ENCODE measurements around the gene PTTG1IP. TPM values are rescaled to one million over a fixed set of nuclear protein-coding genes. Genes with fewer than 3 reads are reported as not detected.
A peak's percentile ranks its signal among the peaks of the same experiment; 100 is the strongest.

Gene PTTG1IP
- total RNA-seq, 1 donor from 2014 or later = 240 TPM

DNA sequence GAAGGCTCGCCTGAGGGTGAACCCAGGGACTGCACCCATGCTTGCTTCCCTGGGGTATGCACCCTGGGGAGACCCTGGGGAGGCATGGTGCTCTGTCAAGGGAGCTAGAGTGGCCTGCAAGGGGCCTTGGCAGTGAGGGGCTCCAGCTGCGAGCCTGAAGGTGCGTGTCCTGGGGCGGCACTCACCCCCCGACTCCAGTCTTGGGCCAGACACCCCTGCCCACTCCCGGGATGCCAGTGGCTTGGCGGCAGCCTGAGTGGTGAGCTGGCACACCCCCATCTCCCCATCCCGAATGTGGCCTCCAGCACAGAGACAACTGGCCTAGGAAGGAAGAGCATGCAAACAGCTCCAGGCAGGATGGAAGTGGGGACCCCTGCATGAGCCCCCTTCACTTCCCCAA is 58.3 kb downstream of the PTTG1IP start:
- no peaks in the 10 kb centered on the region for H3K27me3 ChIP-seq (ENCODE audit: insufficient read depth, low read length)
- H3K4me2 ChIP-seq (ENCODE audit: low read length) = no peak overlapping the region
- peaks cover 72% of the 10 kb centered on the region for H4K20me1 ChIP-seq (ENCODE audit: insufficient read depth, low read length)
- H3K9me3 ChIP-seq (ENCODE audit: insufficient read depth, low read depth, low read length) = peaks cover 2% of the 10 kb centered on the region
- peaks cover 9% of the 10 kb centered on the region for H3K9me3 Mint-ChIP-seq (ENCODE audit: unreplicated experiment)
- H3K4me3 Mint-ChIP-seq (ENCODE audit: unreplicated experiment) = no peak overlapping the region
- FAIRE-seq (no peak), DNase-seq (ENCODE audit: low read depth) (no peak)
- H3K4me3 ChIP-seq (ENCODE audit: insufficient read depth, low read depth, low read length) = no peak overlapping the region
- peaks cover 5% of the 10 kb centered on the region for H3K4me1 Mint-ChIP-seq (ENCODE audit: low read depth, unreplicated experiment)
- peaks cover 2% of the 10 kb centered on the region for H3K27me3 Mint-ChIP-seq (ENCODE audit: low read depth, unreplicated experiment)
- TF ChIP-seq, protein P1, sequence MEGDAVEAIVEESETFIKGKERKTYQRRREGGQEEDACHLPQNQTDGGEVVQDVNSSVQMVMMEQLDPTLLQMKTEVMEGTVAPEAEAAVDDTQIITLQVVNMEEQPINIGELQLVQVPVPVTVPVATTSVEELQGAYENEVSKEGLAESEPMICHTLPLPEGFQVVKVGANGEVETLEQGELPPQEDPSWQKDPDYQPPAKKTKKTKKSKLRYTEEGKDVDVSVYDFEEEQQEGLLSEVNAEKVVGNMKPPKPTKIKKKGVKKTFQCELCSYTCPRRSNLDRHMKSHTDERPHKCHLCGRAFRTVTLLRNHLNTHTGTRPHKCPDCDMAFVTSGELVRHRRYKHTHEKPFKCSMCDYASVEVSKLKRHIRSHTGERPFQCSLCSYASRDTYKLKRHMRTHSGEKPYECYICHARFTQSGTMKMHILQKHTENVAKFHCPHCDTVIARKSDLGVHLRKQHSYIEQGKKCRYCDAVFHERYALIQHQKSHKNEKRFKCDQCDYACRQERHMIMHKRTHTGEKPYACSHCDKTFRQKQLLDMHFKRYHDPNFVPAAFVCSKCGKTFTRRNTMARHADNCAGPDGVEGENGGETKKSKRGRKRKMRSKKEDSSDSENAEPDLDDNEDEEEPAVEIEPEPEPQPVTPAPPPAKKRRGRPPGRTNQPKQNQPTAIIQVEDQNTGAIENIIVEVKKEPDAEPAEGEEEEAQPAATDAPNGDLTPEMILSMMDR (IDR thresholded peaks at IDR 0.05; ENCODE audit: insufficient read depth, low read depth, low read length) = no peak
- no peak for TF ChIP-seq EZH2 (IDR thresholded peaks at IDR 0.05; ENCODE audit: insufficient read depth, low read length)
- H3K27ac ChIP-seq (ENCODE audit: low read depth, low read length) = no peak overlapping the region
- H3K79me2 ChIP-seq (ENCODE audit: insufficient read depth, low read length) = peaks cover 73% of the 10 kb centered on the region
- H3K36me3 Mint-ChIP-seq (ENCODE audit: low read depth, unreplicated experiment) = peaks cover 9% of the 10 kb centered on the region
- H3K36me3 ChIP-seq (ENCODE audit: insufficient read depth, low read length) = no peaks in the 10 kb centered on the region
- no peak overlapping the region for H3K27ac Mint-ChIP-seq (ENCODE audit: unreplicated experiment)
- H3K4me1 ChIP-seq (ENCODE audit: insufficient read depth, low read length) = no peaks in the 10 kb centered on the region
- H3K9ac ChIP-seq (ENCODE audit: low read length) = no peak overlapping the region
- no peak overlapping the region for H2AFZ ChIP-seq (ENCODE audit: low read depth, low read length)

DNA sequence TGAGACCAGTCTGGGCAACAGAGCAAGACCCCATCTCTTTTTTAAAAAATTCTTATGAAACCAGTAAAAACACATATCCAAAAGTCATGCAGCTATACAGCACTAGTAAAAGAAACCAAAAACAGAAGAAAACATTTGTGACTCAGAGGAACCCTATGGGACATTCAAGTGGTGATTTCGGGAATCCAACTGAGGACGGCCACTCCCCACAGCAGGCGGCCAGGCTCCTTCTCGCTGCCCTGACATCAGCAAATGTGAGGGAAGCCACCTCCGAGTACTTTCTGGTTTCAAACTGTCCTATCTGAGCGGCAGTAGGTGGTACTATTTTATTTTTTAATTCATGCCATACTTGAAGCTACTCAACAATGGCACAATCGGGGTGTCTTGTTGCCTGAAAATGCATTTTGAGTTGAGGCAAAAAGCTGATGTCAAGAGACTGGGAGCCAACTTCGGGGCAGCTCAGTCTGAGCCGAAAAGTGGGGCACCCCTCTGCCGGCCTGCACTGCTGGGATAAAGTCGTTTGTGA is 58.9 kb downstream of the PTTG1IP start:
- peaks cover 80% of the 10 kb centered on the region for H3K79me2 ChIP-seq (ENCODE audit: insufficient read depth, low read length)
- Mint-ChIP-seq H3K9me3 (ENCODE audit: unreplicated experiment) (peaks cover 2% of the 10 kb centered on the region), H3K4me1 (ENCODE audit: low read depth, unreplicated experiment) (peaks cover 5% of the 10 kb centered on the region)

DNA sequence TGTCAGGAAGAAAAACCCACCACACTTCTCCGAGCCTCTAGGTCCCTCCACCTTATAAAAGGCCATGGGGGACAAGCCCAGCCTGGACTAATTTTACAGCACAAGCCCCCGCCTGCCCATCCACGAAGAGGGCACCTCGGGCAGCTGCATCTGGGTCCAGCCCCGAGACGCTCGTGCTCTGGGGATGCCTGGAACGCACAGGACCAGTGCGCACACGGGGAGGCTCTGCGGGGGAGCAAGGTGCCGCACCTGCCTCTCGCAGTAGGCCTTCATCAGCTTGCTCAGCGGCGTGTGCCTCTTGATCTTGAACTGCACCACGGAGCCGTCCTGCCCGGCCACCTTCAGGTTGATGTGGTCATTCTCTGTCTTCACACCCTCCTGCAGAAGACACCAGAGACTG is 59.8 kb downstream of the PTTG1IP start:
- peaks cover 87% of the 10 kb centered on the region for H3K79me2 ChIP-seq (ENCODE audit: insufficient read depth, low read length)
- peaks cover 86% of the 10 kb centered on the region for H4K20me1 ChIP-seq (ENCODE audit: insufficient read depth, low read length)
- TF ChIP-seq, protein P1 (IDR thresholded peaks at IDR 0.05; ENCODE audit: insufficient read depth, low read depth, low read length) = no peak
- no peak for TF ChIP-seq EZH2 (IDR thresholded peaks at IDR 0.05; ENCODE audit: insufficient read depth, low read length)
- DNase-seq (ENCODE audit: low read depth) (no peak), FAIRE-seq (no peak)
- H3K27me3 Mint-ChIP-seq (ENCODE audit: low read depth, unreplicated experiment) = peaks cover 6% of the 10 kb centered on the region
- no peaks in the 10 kb centered on the region for H3K27me3 ChIP-seq (ENCODE audit: insufficient read depth, low read length)
- H3K9me3 ChIP-seq (ENCODE audit: insufficient read depth, low read depth, low read length) = no peaks in the 10 kb centered on the region
- peaks cover 7% of the 10 kb centered on the region for H3K36me3 ChIP-seq (ENCODE audit: insufficient read depth, low read length)
- H3K4me3 Mint-ChIP-seq (ENCODE audit: unreplicated experiment) = no peak overlapping the region
- H3K4me1 ChIP-seq (ENCODE audit: insufficient read depth, low read length) = no peaks in the 10 kb centered on the region
- no peak overlapping the region for H3K4me3 ChIP-seq (ENCODE audit: insufficient read depth, low read depth, low read length)
- no peaks in the 10 kb centered on the region for H3K9me3 Mint-ChIP-seq (ENCODE audit: unreplicated experiment)
- H3K4me2 ChIP-seq (ENCODE audit: low read length) = no peak overlapping the region
- H3K9ac ChIP-seq (ENCODE audit: low read length) = no peak overlapping the region
- H3K27ac Mint-ChIP-seq (ENCODE audit: unreplicated experiment) = no peak overlapping the region
- H3K4me1 Mint-ChIP-seq (ENCODE audit: low read depth, unreplicated experiment) = peaks cover 5% of the 10 kb centered on the region
- peaks cover 6% of the 10 kb centered on the region for H3K36me3 Mint-ChIP-seq (ENCODE audit: low read depth, unreplicated experiment)
- H2AFZ ChIP-seq (ENCODE audit: low read depth, low read length) = no peak overlapping the region
- no peak overlapping the region for H3K27ac ChIP-seq (ENCODE audit: low read depth, low read length)

More for the DNA sequence above, 58.9 kb downstream of the PTTG1IP start:
- no peak overlapping the region for H3K9ac ChIP-seq (ENCODE audit: low read length)
- H4K20me1 ChIP-seq (ENCODE audit: insufficient read depth, low read length) = peaks cover 78% of the 10 kb centered on the region
- no peaks in the 10 kb centered on the region for H3K9me3 ChIP-seq (ENCODE audit: insufficient read depth, low read depth, low read length)
- no peak for TF ChIP-seq EZH2 (IDR thresholded peaks at IDR 0.05; ENCODE audit: insufficient read depth, low read length)
- TF ChIP-seq, protein P1 (IDR thresholded peaks at IDR 0.05; ENCODE audit: insufficient read depth, low read depth, low read length) = no peak
- H2AFZ ChIP-seq (ENCODE audit: low read depth, low read length) = no peak overlapping the region
- Mint-ChIP-seq H3K27ac (ENCODE audit: unreplicated experiment) (peak overlapping the region; percentile 34), H3K27me3 (ENCODE audit: low read depth, unreplicated experiment) (peaks cover 6% of the 10 kb centered on the region), H3K4me3 (ENCODE audit: unreplicated experiment) (no peak overlapping the region), H3K36me3 (ENCODE audit: low read depth, unreplicated experiment) (peaks cover 8% of the 10 kb centered on the region)
- no peaks in the 10 kb centered on the region for H3K27me3 ChIP-seq (ENCODE audit: insufficient read depth, low read length)
- no peaks in the 10 kb centered on the region for H3K36me3 ChIP-seq (ENCODE audit: insufficient read depth, low read length)
- no peak overlapping the region for H3K4me3 ChIP-seq (ENCODE audit: insufficient read depth, low read depth, low read length)
- no peak overlapping the region for H3K4me2 ChIP-seq (ENCODE audit: low read length)
- H3K27ac ChIP-seq (ENCODE audit: low read depth, low read length) = no peak overlapping the region
- H3K4me1 ChIP-seq (ENCODE audit: insufficient read depth, low read length) = no peaks in the 10 kb centered on the region
- DNase-seq (ENCODE audit: low read depth) (no peak), FAIRE-seq (no peak)

Measured in astrocyte (in vitro differentiated cells and primary cell).